Mucosa of rectum (tissue), 2 donors: ENCODE data around the gene TPI1.
A peak's percentile ranks its signal among the peaks of the same experiment; 100 is the strongest.

Source experiments
- H3K27ac ChIP-seq, 2 donors: one replicate each; pipeline ENCODE4 v1.7.0; 2013; ENCODE audit warnings: inconsistent platforms in 2 of 2, low read depth in 2 of 2, low read length in 2 of 2
- H3K27me3 ChIP-seq, 2 donors: one replicate each; pipeline ENCODE4 v1.7.0; 2013; ENCODE audit warnings: low read length in 2 of 2; ENCODE audit not compliant: control insufficient read depth in 2 of 2, insufficient read depth in 2 of 2
- H3K36me3 ChIP-seq, 2 donors: one replicate each; pipeline ENCODE4 v1.7.0; 2013; ENCODE audit warnings: low read length in 2 of 2; ENCODE audit not compliant: control insufficient read depth in 2 of 2, insufficient read depth in 2 of 2
- H3K4me1 ChIP-seq, 2 donors: one replicate each; pipeline ENCODE4 v1.7.0; 2013; ENCODE audit warnings: low read length in 2 of 2, mild to moderate bottlenecking in 1 of 2; ENCODE audit not compliant: control insufficient read depth in 2 of 2, insufficient read depth in 2 of 2
- H3K4me3 ChIP-seq, 2 donors: one replicate each; pipeline ENCODE4 v1.7.0; 2013; ENCODE audit warnings: low read length in 2 of 2
- H3K9ac ChIP-seq, 2 donors: one replicate each; pipeline ENCODE4 v1.7.0; 2013; ENCODE audit warnings: low read length in 2 of 2, low read depth in 1 of 2, mild to moderate bottlenecking in 1 of 2
- H3K9me3 ChIP-seq, 2 donors: one replicate each; pipeline ENCODE4 v1.7.0; 2013; ENCODE audit warnings: low read length in 2 of 2; ENCODE audit not compliant: control insufficient read depth in 2 of 2
- donor health status: healthy.
- donor health status: Normal muscosa, but diverticular disease.

Gene TPI1

GRCh38 chr12:6867413-6868210, at the start of gene TPI1:
TSS of gene TPI1 (plus strand) at chr12:6867531. CDS start at chr12:6867567, 36 bp downstream.
- peaks cover 42 to 46% of the 10 kb centered on the region in 2 donors for H3K4me1 ChIP-seq

GRCh38 chr12:6817662-6818157, 49.6 kb upstream of the TPI1 start:
- Histone ChIP-seq H3K36me3 (peaks cover 0 to 10% of the 10 kb centered on the region in 2 donors), H3K4me3 (no peak overlapping the region), H3K27me3 (peaks cover 10 to 17% of the 10 kb centered on the region in 2 donors), H3K9me3 (no peaks in the 10 kb centered on the region), H3K27ac (no peak overlapping the region), H3K9ac (no peak overlapping the region), H3K4me1 (peaks cover 0 to 3% of the 10 kb centered on the region in 2 donors)

More at GRCh38 chr12:6867413-6868210, at the start of gene TPI1:
- H3K36me3 ChIP-seq: peaks cover 31 to 42% of the 10 kb centered on the region in 2 donors
- peak within 1 kb of the TSS; percentile 69 to 90 for H3K4me3 ChIP-seq
- no peaks in the 10 kb centered on the region for H3K27me3 ChIP-seq
- H3K27ac ChIP-seq: peak within 1 kb of the TSS; percentile 95 to 96
- no peaks in the 10 kb centered on the region for H3K9me3 ChIP-seq
- H3K9ac ChIP-seq: peak within 1 kb of the TSS; percentile 88 to 96

- Histone ChIP-seq H3K27ac (no peak overlapping the region), H3K27me3 (peaks cover 14 to 22% of the 10 kb centered on the region in 2 donors), H3K4me1 (peaks cover 0 to 3% of the 10 kb centered on the region in 2 donors), H3K9me3 (no peaks in the 10 kb centered on the region), H3K4me3 (no peak overlapping the region), H3K36me3 (peaks cover 0 to 10% of the 10 kb centered on the region in 2 donors), H3K9ac (no peak overlapping the region)
Observed at GRCh38 chr12:6818222-6818621, 49.1 kb upstream of the TPI1 start.

- H3K27ac ChIP-seq: no peak overlapping the region
- H3K4me3 ChIP-seq: no peak overlapping the region
- peaks cover 0 to 3% of the 10 kb centered on the region in 2 donors for H3K4me1 ChIP-seq
- no peaks in the 10 kb centered on the region for H3K9me3 ChIP-seq
- peaks cover 0 to 10% of the 10 kb centered on the region in 2 donors for H3K36me3 ChIP-seq
- peaks cover 14 to 25% of the 10 kb centered on the region in 2 donors for H3K27me3 ChIP-seq
- H3K9ac ChIP-seq: no peak overlapping the region
Observed at GRCh38 chr12:6818645-6819044, 48.7 kb upstream of the TPI1 start.

GRCh38 chr12:6819106-6820030, 48.0 kb upstream of the TPI1 start:
- H3K4me1 ChIP-seq: peaks cover 0 to 3% of the 10 kb centered on the region in 2 donors
- peaks cover 17 to 29% of the 10 kb centered on the region in 2 donors for H3K27me3 ChIP-seq
- H3K27ac ChIP-seq: no peak overlapping the region
- peaks cover 0 to 10% of the 10 kb centered on the region in 2 donors for H3K36me3 ChIP-seq
- no peak overlapping the region for H3K9ac ChIP-seq
- no peaks in the 10 kb centered on the region for H3K9me3 ChIP-seq
- H3K4me3 ChIP-seq: no peak overlapping the region

- Histone ChIP-seq H3K9me3 (no peaks in the 10 kb centered on the region), H3K4me1 (peaks cover 0 to 3% of the 10 kb centered on the region in 2 donors), H3K27ac (no peak overlapping the region), H3K36me3 (peaks cover 0 to 5% of the 10 kb centered on the region in 2 donors), H3K9ac (no peak overlapping the region), H3K4me3 (no peak overlapping the region), H3K27me3 (peaks cover 17 to 34% of the 10 kb centered on the region in 2 donors)
Observed at GRCh38 chr12:6820166-6820565, 47.2 kb upstream of the TPI1 start.

GRCh38 chr12:6821591-6822425, 45.5 kb upstream of the TPI1 start, which contains the start of gene GPR162:
TSS of gene GPR162 (plus strand) at chr12:6821821. CDS start at chr12:6823899, 2,078 bp downstream.
- H3K36me3 ChIP-seq: peaks cover 0 to 5% of the 10 kb centered on the region in 2 donors
- peaks cover 23 to 39% of the 10 kb centered on the region in 2 donors for H3K27me3 ChIP-seq
- H3K4me1 ChIP-seq: peaks cover 2 to 6% of the 10 kb centered on the region in 2 donors
- no peaks in the 10 kb centered on the region for H3K9me3 ChIP-seq
- no peak within 1 kb of the TSS for H3K27ac ChIP-seq
- H3K9ac ChIP-seq: peak within 1 kb of the TSS in 1 of 2 donors; percentile 32
- H3K4me3 ChIP-seq: peak within 1 kb of the TSS; percentile 35 to 50

- peaks cover 28 to 39% of the 10 kb centered on the region in 2 donors for H3K27me3 ChIP-seq
- H3K27ac ChIP-seq: no peak overlapping the region
- H3K4me3 ChIP-seq: peak overlapping the region in 1 of 2 donors; percentile 50
- H3K4me1 ChIP-seq: peaks cover 2 to 8% of the 10 kb centered on the region in 2 donors
- H3K9ac ChIP-seq: no peak overlapping the region
- H3K36me3 ChIP-seq: peaks cover 0 to 4% of the 10 kb centered on the region in 2 donors
- no peaks in the 10 kb centered on the region for H3K9me3 ChIP-seq
Observed at GRCh38 chr12:6822426-6823135, 44.8 kb upstream of the TPI1 start.
